Endothelial cell of umbilical vein (primary cell): ENCODE results near the gene ATP8B3. TPM values are rescaled to one million over a fixed set of nuclear protein-coding genes. Genes with fewer than 3 reads are reported as not detected.

Source experiments
- BruUV-seq: library from RNA; stranded (reverse); fragments of 400-500 nt; replicated peaks from 2 replicates; lab custom pipeline; 2021; lab: Mats Ljungman, UMichigan
- CTCF ChIA-PET: fragments of 300-600, 350-600 bp; sonication (Branson Sonifier 250); formaldehyde crosslinking; loops from one replicate; lab custom pipeline; 2021; ENCODE audit warnings: antibody characterized with exemption, inconsistent platforms; lab: Charles Lee
- POLR2A ChIA-PET: fragments of 300-600, 350-600 bp; sonication (Branson Sonifier 250); formaldehyde crosslinking; loops from one replicate; lab custom pipeline; 2021; ENCODE audit warnings: antibody characterized with exemption, inconsistent platforms; lab: Charles Lee
- DNase-seq: peaks from one replicate; pipeline ENCODE4 v3.0.0-alpha.2; 2011; ENCODE audit warnings: low read depth, low spot score
- FAIRE-seq: peaks from 2 replicates; lab custom pipeline; 2011; peaks lifted over from hg19 to GRCh38; lab: Jason Lieb, UNC
- H2AFZ ChIP-seq: 2 replicates; pipeline ENCODE4 v1.6.0; 2012; ENCODE audit warnings: low read depth, low read length, control low read depth, inconsistent platforms
- H3K27ac ChIP-seq: 2 replicates; pipeline ENCODE4 v1.5.1; 2011; ENCODE audit warnings: low read depth, mild to moderate bottlenecking, control low read depth, low read length, moderate library complexity; ENCODE audit not compliant: insufficient read depth
- H3K27me3 ChIP-seq, 2 experiments: 2 replicates each; pipeline versions ENCODE4 v1.6.0 to v1.6.1; 2011; ENCODE audit warnings: low read length in 2 of 2, mixed read lengths in 1 of 2; ENCODE audit not compliant: control insufficient read depth in 2 of 2, insufficient read depth in 2 of 2
- H3K36me3 ChIP-seq, 2 experiments: 2 replicates in 1 of 2; 3 replicates in 1 of 2; pipeline ENCODE4 v1.5.1; 2011; ENCODE audit warnings: low read length in 2 of 2, mild to moderate bottlenecking in 1 of 2, moderate library complexity in 1 of 2; ENCODE audit not compliant: control insufficient read depth in 2 of 2, insufficient read depth in 2 of 2; ENCODE audit errors: extremely low read depth in 1 of 2
- H3K4me1 ChIP-seq: 3 replicates; pipeline ENCODE4 v1.5.1; 2011; ENCODE audit warnings: mild to moderate bottlenecking, low read length; ENCODE audit not compliant: control insufficient read depth, insufficient read depth; ENCODE audit errors: extremely low read depth
- H3K4me2 ChIP-seq: 2 replicates; pipeline ENCODE4 v1.6.1; 2011; ENCODE audit warnings: low read length, control low read depth, mixed read lengths; ENCODE audit not compliant: insufficient read depth
- H3K4me3 ChIP-seq, 3 experiments: fragments of 200-600 bp in 1 of 3; sonication (generic), shearing (Covaris generic) in 1 of 3; replicated peaks in 1 of 3; 2 replicates each; pipeline ENCODE4 v1.5.1; 2011 to 2016; ENCODE audit warnings: control low read depth in 3 of 3, low read length in 3 of 3, mild to moderate bottlenecking in 2 of 3, inconsistent platforms in 1 of 3, low read depth in 1 of 3, moderate library complexity in 1 of 3; ENCODE audit not compliant: insufficient read depth in 1 of 3
- H3K79me2 ChIP-seq: 2 replicates; pipeline ENCODE4 v1.6.0; 2012; ENCODE audit warnings: low read length, inconsistent platforms; ENCODE audit not compliant: control insufficient read depth, insufficient read depth
- H3K9ac ChIP-seq: replicated peaks from 2 replicates; pipeline ENCODE3; 2011; ENCODE audit warnings: low read length, control low read depth; ENCODE audit not compliant: insufficient read depth; ENCODE audit errors: extremely low read depth
- H3K9me1 ChIP-seq: replicated peaks from 3 replicates; pipeline ENCODE4 v1.6.0; 2011; ENCODE audit warnings: mild to moderate bottlenecking, low read length; ENCODE audit not compliant: control insufficient read depth, insufficient read depth; ENCODE audit errors: extremely low read depth
- H3K9me3 ChIP-seq: replicated peaks from 2 replicates; pipeline ENCODE4 v1.5.1; 2012; ENCODE audit warnings: low read length, inconsistent platforms; ENCODE audit not compliant: control insufficient read depth, insufficient read depth
- H4K20me1 ChIP-seq: replicated peaks from 2 replicates; pipeline ENCODE3; 2011; ENCODE audit warnings: mild to moderate bottlenecking, low read length; ENCODE audit not compliant: control insufficient read depth, insufficient read depth; ENCODE audit errors: extremely low read depth
- EZH2 ChIP-seq: IDR thresholded peaks from 2 replicates; pipeline ENCODE4 v1.6.1; 2012; ENCODE audit warnings: borderline replicate concordance, low read depth, mild to moderate bottlenecking, moderate library complexity, low read length, inconsistent platforms; ENCODE audit not compliant: severe bottlenecking
- FOS ChIP-seq: IDR thresholded peaks from 2 replicates; pipeline ENCODE4 v1.6.1; 2011; ENCODE audit warnings: mild to moderate bottlenecking, low read length, moderate library complexity, borderline replicate concordance; ENCODE audit not compliant: insufficient read depth
- GATA2 ChIP-seq: IDR thresholded peaks from 2 replicates; pipeline ENCODE4 v1.7.0; 2011; ENCODE audit warnings: low read depth, mild to moderate bottlenecking, moderate library complexity, mixed read lengths, low read length; ENCODE audit not compliant: insufficient read length, insufficient read depth
- JUN ChIP-seq: IDR thresholded peaks from 2 replicates; pipeline ENCODE4 v1.6.1; 2011; ENCODE audit warnings: borderline replicate concordance, low read depth; ENCODE audit not compliant: insufficient read length, insufficient read depth
- MAX ChIP-seq: IDR thresholded peaks from 2 replicates; pipeline ENCODE4 v1.6.1; 2011; ENCODE audit not compliant: insufficient read depth, insufficient read length
- POLR2A ChIP-seq: IDR thresholded peaks from 2 replicates; pipeline ENCODE4 v1.6.1; 2012; ENCODE audit warnings: low read depth, mild to moderate bottlenecking, control low read depth, low read length
- dilution Hi-C: fragments of 300-500 bp; cut with MboI; formaldehyde crosslinking; loops from one replicate; pipeline ENCODE4 v1.15.0; 2019; ENCODE audit warnings: low sequenced_read_pairs; ENCODE audit not compliant: extremely low pct_ligation_motif_present
- intact Hi-C: fragments of 100-400 bp; cut with micrococcal nuclease; formaldehyde crosslinking; loops from one replicate; pipeline ENCODE4 v1.10.0; 2022
- polyA plus RNA-seq, 4 experiments: library from polyadenylated mRNA; depleted of rRNA in 3 of 4; stranded (reverse) in 3 of 4; unstranded in 1 of 4; fragments of >200 nt; gene quantifications; 2 replicates each; pipeline versions ENCODE4 v1.2.1 to v1.2.3, GENCODE V29; 2011 to 2012; ENCODE audit warnings: missing spikeins in 1 of 4
- total RNA-seq: library from RNA; stranded (reverse); gene quantifications from 2 replicates; pipeline ENCODE4 v1.2.3, GENCODE V29; 2021

Gene ATP8B3
- total and polyA plus RNA-seq, 2 donors (not counting 3 experiments of a cell fraction or from before 2014, with no cell fraction given) = 1.1 to 7.3 TPM

DNA sequence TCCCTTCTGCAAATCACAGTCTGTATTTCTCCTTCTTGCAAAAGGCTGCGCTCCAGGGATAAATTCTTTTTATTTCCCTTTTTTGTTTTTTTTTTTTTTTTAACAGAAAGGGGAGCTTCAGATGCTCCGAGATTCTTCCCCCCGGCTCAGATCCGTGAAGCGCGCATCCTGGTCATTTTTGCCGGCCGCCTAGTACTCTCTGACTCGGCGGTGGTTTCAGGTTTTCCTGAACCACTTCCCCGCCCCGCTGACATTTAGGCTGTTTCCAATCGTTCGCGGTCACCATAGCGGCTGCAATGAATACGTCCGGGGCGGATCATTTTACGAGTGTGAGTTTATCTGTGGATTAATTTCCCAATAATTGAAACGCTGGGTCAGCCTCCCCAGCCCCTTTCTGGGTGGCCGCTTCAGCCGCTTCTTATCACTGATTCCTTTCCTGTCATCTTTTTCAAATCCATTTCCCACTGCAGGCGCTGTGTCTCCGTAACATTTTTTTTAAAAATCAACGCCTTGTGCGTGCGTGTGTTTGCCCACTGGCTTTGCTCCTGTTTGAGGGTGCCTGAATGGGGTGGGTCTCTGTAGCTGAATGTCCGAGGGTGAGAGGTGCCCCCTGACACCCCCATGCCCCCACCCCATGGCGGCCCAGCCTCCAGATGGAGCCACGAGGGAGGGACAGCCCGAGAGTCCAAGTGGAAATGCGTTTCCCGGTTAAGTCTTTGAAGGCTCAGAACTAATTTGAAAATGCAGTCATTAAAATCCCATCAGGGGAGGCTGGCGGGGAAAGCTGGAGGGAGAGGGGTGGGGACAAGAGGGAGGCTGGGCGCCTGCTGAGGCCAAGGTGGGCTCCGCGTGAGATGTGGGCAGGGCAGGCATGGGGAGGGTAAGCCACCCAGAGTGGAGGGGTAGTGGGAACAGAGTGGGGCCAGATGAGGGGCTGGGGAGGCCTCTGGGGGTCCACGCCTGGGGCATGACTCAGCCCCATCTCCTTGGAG lies 48.1 kb downstream of the ATP8B3 start:
- no TSS peak for BruUV-seq
- no peak overlapping the region for H3K4me2 ChIP-seq
- no peak overlapping the region for H2AFZ ChIP-seq
- H3K4me3 ChIP-seq = no peak overlapping the region
- CTCF ChIA-PET = interaction anchor here (1.5 to 3.6 kb wide), 2 partner anchors 17 to 218 kb away, joined by 4 to 14 read pairs; no protein-coding TSS in a partner anchor
- no peaks in the 10 kb centered on the region for H3K9me1 ChIP-seq
- no peak overlapping the region for H3K9ac ChIP-seq
- POLR2A ChIA-PET = no interaction called here
- FAIRE-seq (no peak), DNase-seq (no peak)
- H3K27ac ChIP-seq = no peak overlapping the region
- intact Hi-C loops (no loop called here), dilution Hi-C loops (no loop called here)
- H4K20me1 ChIP-seq = no peaks in the 10 kb centered on the region
- H3K27me3 ChIP-seq = peaks cover 72 to 78% of the 10 kb centered on the region in 2 experiments
- H3K4me1 ChIP-seq = no peaks in the 10 kb centered on the region
- no peaks in the 10 kb centered on the region for H3K36me3 ChIP-seq
- TF ChIP-seq GATA2 (no peak), EZH2 (peak; percentile 70)
- no peaks in the 10 kb centered on the region for H3K79me2 ChIP-seq
- no peaks in the 10 kb centered on the region for H3K9me3 ChIP-seq

- Histone ChIP-seq H3K36me3 (no peaks in the 10 kb centered on the region), H3K4me1 (no peaks in the 10 kb centered on the region), H3K27me3 (peaks cover 83 to 91% of the 10 kb centered on the region in 2 experiments), H3K9me1 (no peaks in the 10 kb centered on the region), H3K4me3 (no peak overlapping the region), H3K9me3 (no peaks in the 10 kb centered on the region), H3K9ac (no peak overlapping the region), H3K4me2 (no peak overlapping the region), H3K27ac (no peak overlapping the region), H4K20me1 (no peaks in the 10 kb centered on the region), H3K79me2 (no peaks in the 10 kb centered on the region), H2AFZ (no peak overlapping the region)
- FAIRE-seq (no peak), DNase-seq (no peak)
- intact Hi-C loops (no loop called here), dilution Hi-C loops (no loop called here)
- no peak for TF ChIP-seq JUN
- TF ChIP-seq EZH2 = no peak
- TF ChIP-seq POLR2A = no peak
- no peak for TF ChIP-seq MAX
- TF ChIP-seq GATA2 = no peak
- TF ChIP-seq FOS = no peak
- POLR2A ChIA-PET = no interaction called here
- CTCF ChIA-PET = interaction anchor here (0.6 to 1.5 kb wide), 3 partner anchors 18 to 99 kb away, joined by 3 to 5 read pairs (median 4); no protein-coding TSS in a partner anchor
- BruUV-seq = no TSS peak
Measured at GRCh38 chr19:1762243-1763117, 49.6 kb downstream of the ATP8B3 start.
